A673 (cell line): ENCODE data around the gene OR10H1.
"Not testable (repeated sequence)": the region's sequence is repeated elsewhere in the genome, so short reads cannot be mapped to it uniquely, and the experiment has no call there.

Experiments
- EZH2 ChIP-seq: fragments of 200-600 bp; sonication (generic); IDR thresholded peaks from 2 replicates; pipeline ENCODE4 v1.6.1; 2017; ENCODE audit warnings: borderline replicate concordance, low read depth, mild to moderate bottlenecking, mixed read lengths, antibody characterized with exemption, low read length; ENCODE audit not compliant: poor library complexity, severe bottlenecking
- TF ChIP-seq, protein P1 (sequence below): fragments of 300-800, 200-600 bp; sonication (generic); conservative IDR thresholded peaks from 2 replicates; pipeline ENCODE4 v1.5.1; 2017; ENCODE audit warnings: low read depth, mild to moderate bottlenecking, antibody characterized with exemption, low read length, moderate library complexity, mixed read lengths

DNA sequence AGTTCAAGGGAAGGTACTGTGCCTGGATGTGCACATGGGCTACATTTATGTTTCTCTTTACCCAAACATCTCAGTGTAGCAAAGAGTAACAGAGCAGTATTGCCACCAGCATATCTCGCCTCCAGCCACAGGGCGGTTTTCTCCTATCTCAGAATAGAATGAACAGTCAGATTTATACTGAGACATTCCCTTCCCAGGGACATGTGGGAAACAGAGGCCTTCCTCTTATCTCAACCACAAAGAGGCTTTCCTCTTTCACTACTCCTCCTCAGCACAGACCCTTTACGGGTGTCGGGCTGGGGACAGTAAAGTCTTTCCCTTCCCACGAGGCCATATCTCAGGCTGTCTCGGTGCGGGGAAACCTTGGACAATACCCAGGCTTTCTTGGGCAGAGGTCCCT, 32.6 kb downstream of the OR10H1 start:
- TF ChIP-seq EZH2, result not testable (repeated sequence)
- TF ChIP-seq, protein P1, sequence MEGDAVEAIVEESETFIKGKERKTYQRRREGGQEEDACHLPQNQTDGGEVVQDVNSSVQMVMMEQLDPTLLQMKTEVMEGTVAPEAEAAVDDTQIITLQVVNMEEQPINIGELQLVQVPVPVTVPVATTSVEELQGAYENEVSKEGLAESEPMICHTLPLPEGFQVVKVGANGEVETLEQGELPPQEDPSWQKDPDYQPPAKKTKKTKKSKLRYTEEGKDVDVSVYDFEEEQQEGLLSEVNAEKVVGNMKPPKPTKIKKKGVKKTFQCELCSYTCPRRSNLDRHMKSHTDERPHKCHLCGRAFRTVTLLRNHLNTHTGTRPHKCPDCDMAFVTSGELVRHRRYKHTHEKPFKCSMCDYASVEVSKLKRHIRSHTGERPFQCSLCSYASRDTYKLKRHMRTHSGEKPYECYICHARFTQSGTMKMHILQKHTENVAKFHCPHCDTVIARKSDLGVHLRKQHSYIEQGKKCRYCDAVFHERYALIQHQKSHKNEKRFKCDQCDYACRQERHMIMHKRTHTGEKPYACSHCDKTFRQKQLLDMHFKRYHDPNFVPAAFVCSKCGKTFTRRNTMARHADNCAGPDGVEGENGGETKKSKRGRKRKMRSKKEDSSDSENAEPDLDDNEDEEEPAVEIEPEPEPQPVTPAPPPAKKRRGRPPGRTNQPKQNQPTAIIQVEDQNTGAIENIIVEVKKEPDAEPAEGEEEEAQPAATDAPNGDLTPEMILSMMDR, result not testable (repeated sequence)
